Endothelial cell of umbilical vein (primary cell): ENCODE results near the gene XYLT1. TPM values are rescaled to one million over a fixed set of nuclear protein-coding genes. Genes with fewer than 3 reads are reported as not detected.

Experiments
- BruUV-seq: library from RNA; stranded (reverse); fragments of 400-500 nt; replicated peaks from 2 replicates; lab custom pipeline; 2021; lab: Mats Ljungman, UMichigan
- CTCF ChIA-PET: fragments of 300-600, 350-600 bp; sonication (Branson Sonifier 250); formaldehyde crosslinking; loops from one replicate; lab custom pipeline; 2021; ENCODE audit warnings: antibody characterized with exemption, inconsistent platforms; lab: Charles Lee
- POLR2A ChIA-PET: fragments of 300-600, 350-600 bp; sonication (Branson Sonifier 250); formaldehyde crosslinking; loops from one replicate; lab custom pipeline; 2021; ENCODE audit warnings: antibody characterized with exemption, inconsistent platforms; lab: Charles Lee
- DNase-seq: peaks from one replicate; pipeline ENCODE4 v3.0.0-alpha.2; 2011; ENCODE audit warnings: low read depth, low spot score
- FAIRE-seq: peaks from 2 replicates; lab custom pipeline; 2011; peaks lifted over from hg19 to GRCh38; lab: Jason Lieb, UNC
- H2AFZ ChIP-seq: 2 replicates; pipeline ENCODE4 v1.6.0; 2012; ENCODE audit warnings: low read depth, low read length, control low read depth, inconsistent platforms
- H3K27ac ChIP-seq: 2 replicates; pipeline ENCODE4 v1.5.1; 2011; ENCODE audit warnings: low read depth, mild to moderate bottlenecking, control low read depth, low read length, moderate library complexity; ENCODE audit not compliant: insufficient read depth
- H3K27me3 ChIP-seq, 2 experiments: 2 replicates each; pipeline versions ENCODE4 v1.6.0 to v1.6.1; 2011; ENCODE audit warnings: low read length in 2 of 2, mixed read lengths in 1 of 2; ENCODE audit not compliant: control insufficient read depth in 2 of 2, insufficient read depth in 2 of 2
- H3K36me3 ChIP-seq, 2 experiments: 2 replicates in 1 of 2; 3 replicates in 1 of 2; pipeline ENCODE4 v1.5.1; 2011; ENCODE audit warnings: low read length in 2 of 2, mild to moderate bottlenecking in 1 of 2, moderate library complexity in 1 of 2; ENCODE audit not compliant: control insufficient read depth in 2 of 2, insufficient read depth in 2 of 2; ENCODE audit errors: extremely low read depth in 1 of 2
- H3K4me1 ChIP-seq: 3 replicates; pipeline ENCODE4 v1.5.1; 2011; ENCODE audit warnings: mild to moderate bottlenecking, low read length; ENCODE audit not compliant: control insufficient read depth, insufficient read depth; ENCODE audit errors: extremely low read depth
- H3K4me2 ChIP-seq: 2 replicates; pipeline ENCODE4 v1.6.1; 2011; ENCODE audit warnings: low read length, control low read depth, mixed read lengths; ENCODE audit not compliant: insufficient read depth
- H3K4me3 ChIP-seq, 3 experiments: fragments of 200-600 bp in 1 of 3; sonication (generic), shearing (Covaris generic) in 1 of 3; replicated peaks in 1 of 3; 2 replicates each; pipeline ENCODE4 v1.5.1; 2011 to 2016; ENCODE audit warnings: control low read depth in 3 of 3, low read length in 3 of 3, mild to moderate bottlenecking in 2 of 3, inconsistent platforms in 1 of 3, low read depth in 1 of 3, moderate library complexity in 1 of 3; ENCODE audit not compliant: insufficient read depth in 1 of 3
- H3K79me2 ChIP-seq: 2 replicates; pipeline ENCODE4 v1.6.0; 2012; ENCODE audit warnings: low read length, inconsistent platforms; ENCODE audit not compliant: control insufficient read depth, insufficient read depth
- H3K9ac ChIP-seq: replicated peaks from 2 replicates; pipeline ENCODE3; 2011; ENCODE audit warnings: low read length, control low read depth; ENCODE audit not compliant: insufficient read depth; ENCODE audit errors: extremely low read depth
- H3K9me1 ChIP-seq: replicated peaks from 3 replicates; pipeline ENCODE4 v1.6.0; 2011; ENCODE audit warnings: mild to moderate bottlenecking, low read length; ENCODE audit not compliant: control insufficient read depth, insufficient read depth; ENCODE audit errors: extremely low read depth
- H3K9me3 ChIP-seq: replicated peaks from 2 replicates; pipeline ENCODE4 v1.5.1; 2012; ENCODE audit warnings: low read length, inconsistent platforms; ENCODE audit not compliant: control insufficient read depth, insufficient read depth
- H4K20me1 ChIP-seq: replicated peaks from 2 replicates; pipeline ENCODE3; 2011; ENCODE audit warnings: mild to moderate bottlenecking, low read length; ENCODE audit not compliant: control insufficient read depth, insufficient read depth; ENCODE audit errors: extremely low read depth
- CTCF ChIP-seq, 2 donors: IDR thresholded peaks; 1 replicate in 1 of 2; 2 replicates in 1 of 2; pipeline ENCODE4 v1.5.1; 2011; ENCODE audit warnings: low read length in 2 of 2, mild to moderate bottlenecking in 2 of 2, moderate library complexity in 2 of 2, control low read depth in 1 of 2, inconsistent platforms in 1 of 2, low read depth in 1 of 2; ENCODE audit not compliant: insufficient read depth in 1 of 2; ENCODE audit errors: extremely low read depth in 1 of 2
- FOS ChIP-seq: IDR thresholded peaks from 2 replicates; pipeline ENCODE4 v1.6.1; 2011; ENCODE audit warnings: mild to moderate bottlenecking, low read length, moderate library complexity, borderline replicate concordance; ENCODE audit not compliant: insufficient read depth
- GATA2 ChIP-seq: IDR thresholded peaks from 2 replicates; pipeline ENCODE4 v1.7.0; 2011; ENCODE audit warnings: low read depth, mild to moderate bottlenecking, moderate library complexity, mixed read lengths, low read length; ENCODE audit not compliant: insufficient read length, insufficient read depth
- JUN ChIP-seq: IDR thresholded peaks from 2 replicates; pipeline ENCODE4 v1.6.1; 2011; ENCODE audit warnings: borderline replicate concordance, low read depth; ENCODE audit not compliant: insufficient read length, insufficient read depth
- MAX ChIP-seq: IDR thresholded peaks from 2 replicates; pipeline ENCODE4 v1.6.1; 2011; ENCODE audit not compliant: insufficient read depth, insufficient read length
- MYC ChIP-seq: IDR thresholded peaks from one replicate; pipeline ENCODE4 v1.6.1; 2011; ENCODE audit warnings: mild to moderate bottlenecking, low read depth, low read length
- POLR2A ChIP-seq: IDR thresholded peaks from 2 replicates; pipeline ENCODE4 v1.6.1; 2012; ENCODE audit warnings: low read depth, mild to moderate bottlenecking, control low read depth, low read length
- POLR2AphosphoS5 ChIP-seq: IDR thresholded peaks from 2 replicates; pipeline ENCODE4 v1.6.1; 2012; ENCODE audit warnings: low read depth, mild to moderate bottlenecking, control low read depth, low read length, moderate library complexity; ENCODE audit not compliant: insufficient read depth
- dilution Hi-C: fragments of 300-500 bp; cut with MboI; formaldehyde crosslinking; loops from one replicate; pipeline ENCODE4 v1.15.0; 2019; ENCODE audit warnings: low sequenced_read_pairs; ENCODE audit not compliant: extremely low pct_ligation_motif_present
- intact Hi-C: fragments of 100-400 bp; cut with micrococcal nuclease; formaldehyde crosslinking; loops from one replicate; pipeline ENCODE4 v1.10.0; 2022
- polyA plus RNA-seq, 4 experiments: library from polyadenylated mRNA; depleted of rRNA in 3 of 4; stranded (reverse) in 3 of 4; unstranded in 1 of 4; fragments of >200 nt; gene quantifications; 2 replicates each; pipeline versions ENCODE4 v1.2.1 to v1.2.3, GENCODE V29; 2011 to 2012; ENCODE audit warnings: missing spikeins in 1 of 4
- total RNA-seq: library from RNA; stranded (reverse); gene quantifications from 2 replicates; pipeline ENCODE4 v1.2.3, GENCODE V29; 2021

XYLT1 gene
- total and polyA plus RNA-seq, 2 donors (not counting 3 experiments of a cell fraction or from before 2014, with no cell fraction given), result 0.63 to 2.9 TPM

GRCh38 chr16:17213974-17214373 lies 256.8 kb downstream of the XYLT1 start:
- no peaks in the 10 kb centered on the region for H4K20me1 ChIP-seq
- no peak overlapping the region for H3K9ac ChIP-seq
- H3K27ac ChIP-seq, result no peak overlapping the region
- H3K36me3 ChIP-seq, result no peaks in the 10 kb centered on the region
- H3K79me2 ChIP-seq, result no peaks in the 10 kb centered on the region
- dilution Hi-C loops, result no loop called here
- DNase-seq (no peak), FAIRE-seq (no peak)
- H3K4me1 ChIP-seq, result no peaks in the 10 kb centered on the region
- no peaks in the 10 kb centered on the region for H3K9me1 ChIP-seq
- H2AFZ ChIP-seq, result no peak overlapping the region
- intact Hi-C loops, result no loop called here
- BruUV-seq, result no TSS peak
- TF ChIP-seq MYC (no peak), POLR2A (no peak), POLR2AphosphoS5 (no peak), CTCF (IDR thresholded peaks at IDR 0.05; ENCODE audit: extremely low read depth in 1 of 2, insufficient read depth in 1 of 2, low read depth in 1 of 2, low read length in 2 of 2) (no peak), JUN (no peak), MAX (no peak)
- no peaks in the 10 kb centered on the region for H3K27me3 ChIP-seq
- no peak overlapping the region for H3K4me2 ChIP-seq
- no peak overlapping the region for H3K4me3 ChIP-seq
- CTCF ChIA-PET, result no interaction called here
- no peaks in the 10 kb centered on the region for H3K9me3 ChIP-seq
- POLR2A ChIA-PET, result no interaction called here

- no peaks in the 10 kb centered on the region for H3K9me1 ChIP-seq
- no peaks in the 10 kb centered on the region for H3K4me1 ChIP-seq
- no peaks in the 10 kb centered on the region for H3K36me3 ChIP-seq
- H2AFZ ChIP-seq, result no peak overlapping the region
- no peaks in the 10 kb centered on the region for H3K79me2 ChIP-seq
- H3K9me3 ChIP-seq, result no peaks in the 10 kb centered on the region
- no TSS peak for BruUV-seq
- intact Hi-C loops (no loop called here), dilution Hi-C loops (no loop called here)
- TF ChIP-seq POLR2AphosphoS5, result no peak
- TF ChIP-seq JUN, result no peak
- no peak for TF ChIP-seq POLR2A
- no peak for TF ChIP-seq CTCF (IDR thresholded peaks at IDR 0.05; ENCODE audit: extremely low read depth in 1 of 2, insufficient read depth in 1 of 2, low read depth in 1 of 2, low read length in 2 of 2)
- TF ChIP-seq GATA2, result no peak
- no peak for TF ChIP-seq FOS
- ChIA-PET CTCF (no interaction called here), POLR2A (no interaction called here)
- no peak overlapping the region for H3K4me2 ChIP-seq
- DNase-seq, result no peak
- H3K27me3 ChIP-seq, result no peaks in the 10 kb centered on the region
- H3K4me3 ChIP-seq, result no peak overlapping the region
- no peak overlapping the region for H3K9ac ChIP-seq
- no peaks in the 10 kb centered on the region for H4K20me1 ChIP-seq
- FAIRE-seq, result no peak
- H3K27ac ChIP-seq, result no peak overlapping the region
Measured at GRCh38 chr16:17213025-17213424, 257.7 kb downstream of the XYLT1 start.
